Activated naive CD8-positive, alpha-beta T cell treated with anti-CD3 and anti-CD28 coated beads, Interleukin-2, amount 10 ng/mL, durations not matched to agents 7 days and 5 days (primary cell): ENCODE data around the gene RAB6B. TPM values are rescaled to one million over a fixed set of nuclear protein-coding genes. Genes with fewer than 3 reads are reported as not detected.

Experiments
- ATAC-seq: fragments of 150-1000 bp; cut with Tn5 transposase; one replicate; pipeline ENCODE4 v1.10.0; 2021; ENCODE audit warnings: low read depth, moderate library complexity
- POLR2A ChIA-PET: fragments of 350-600 bp; sonication (Branson Sonifier 250); formaldehyde crosslinking; loops from one replicate; lab custom pipeline; 2021; ENCODE audit warnings: antibody characterized with exemption; lab: Charles Lee
- DNase-seq: peaks from one replicate; pipeline ENCODE4 v3.0.0; 2021
- H3K27ac Mint-ChIP-seq: one replicate; pipeline ENCODE4 v1.8.0; 2022; ENCODE audit warnings: mild to moderate bottlenecking, mixed read lengths
- H3K27me3 Mint-ChIP-seq: one replicate; pipeline ENCODE4 v1.8.0; 2022; ENCODE audit warnings: mild to moderate bottlenecking, moderate library complexity, mixed read lengths
- H3K36me3 Mint-ChIP-seq: one replicate; pipeline ENCODE4 v1.8.0; 2021; ENCODE audit warnings: mild to moderate bottlenecking, mixed read lengths
- H3K4me1 Mint-ChIP-seq: one replicate; pipeline ENCODE4 v1.8.0; 2021; ENCODE audit warnings: mixed read lengths
- H3K4me3 Mint-ChIP-seq: one replicate; pipeline ENCODE4 v1.8.0; 2022; ENCODE audit warnings: mild to moderate bottlenecking, moderate library complexity, mixed read lengths
- H3K9me3 Mint-ChIP-seq: one replicate; pipeline ENCODE4 v1.8.0; 2021; ENCODE audit warnings: mixed read lengths
- total RNA-seq, 2 experiments: library from RNA; stranded (reverse); gene quantifications; one replicate each; pipeline ENCODE4 v1.2.3, GENCODE V29; 2021

The RAB6B gene
- total RNA-seq, 2 experiments from 2014 or later, result 0.39 to 0.40 TPM

DNA sequence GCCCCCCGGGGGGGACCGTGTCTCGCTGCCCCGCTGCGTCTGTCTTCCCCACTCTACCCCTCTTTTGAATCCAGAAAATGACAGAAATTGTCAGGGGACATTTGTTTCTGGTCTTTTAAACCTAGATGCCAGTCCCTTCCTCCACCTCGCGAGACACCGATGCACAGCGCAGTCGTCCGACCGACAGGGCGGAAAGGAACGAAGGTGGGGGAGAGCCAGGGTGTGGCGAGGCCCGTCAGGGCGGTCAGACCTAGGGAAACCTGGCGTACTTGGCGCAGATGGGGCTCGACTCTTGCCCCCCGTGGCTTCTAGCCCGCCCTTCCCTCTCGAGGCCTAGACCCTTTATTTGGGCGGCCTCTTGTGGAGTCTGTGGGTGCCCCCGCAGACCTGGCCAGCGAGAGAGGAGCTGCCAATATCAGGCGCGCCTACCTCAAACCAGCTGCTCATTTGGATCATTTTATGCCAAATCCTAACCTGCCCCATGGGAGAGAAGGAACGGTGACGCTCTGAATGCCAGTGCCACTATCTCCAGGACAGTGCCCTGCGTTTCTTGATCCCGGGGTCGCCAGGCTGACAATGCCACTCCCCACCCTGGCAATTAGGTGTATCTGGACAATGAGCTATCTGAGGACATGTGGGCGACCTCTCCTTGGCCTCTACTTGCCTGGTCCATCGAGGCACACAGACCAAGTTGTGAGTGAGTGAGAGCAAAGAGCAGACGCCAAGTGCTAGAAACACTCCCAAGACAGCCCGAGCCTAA lies 500 bp upstream of the RAB6B start:
- H3K4me1 Mint-ChIP-seq, result peaks cover 2% of the 10 kb centered on the region
- peaks cover 78% of the 10 kb centered on the region for H3K27me3 Mint-ChIP-seq
- no peaks in the 10 kb centered on the region for H3K9me3 Mint-ChIP-seq
- DNase-seq (no peak), ATAC-seq (peak; percentile 38)
- H3K4me3 Mint-ChIP-seq, result peak overlapping the region; percentile 69
- POLR2A ChIA-PET, result no interaction called here
- H3K27ac Mint-ChIP-seq, result no peak overlapping the region
- no peaks in the 10 kb centered on the region for H3K36me3 Mint-ChIP-seq

GRCh38 chr3:133894353-133895207 lies 1.1 kb downstream of the RAB6B start:
- H3K27me3 Mint-ChIP-seq, result peaks cover 71% of the 10 kb centered on the region
- no peak overlapping the region for H3K4me3 Mint-ChIP-seq
- peaks cover 2% of the 10 kb centered on the region for H3K4me1 Mint-ChIP-seq
- H3K9me3 Mint-ChIP-seq, result no peaks in the 10 kb centered on the region
- no peak overlapping the region for H3K27ac Mint-ChIP-seq
- POLR2A ChIA-PET, result no interaction called here
- no peak for DNase-seq
- no peak for ATAC-seq
- no peaks in the 10 kb centered on the region for H3K36me3 Mint-ChIP-seq

DNA sequence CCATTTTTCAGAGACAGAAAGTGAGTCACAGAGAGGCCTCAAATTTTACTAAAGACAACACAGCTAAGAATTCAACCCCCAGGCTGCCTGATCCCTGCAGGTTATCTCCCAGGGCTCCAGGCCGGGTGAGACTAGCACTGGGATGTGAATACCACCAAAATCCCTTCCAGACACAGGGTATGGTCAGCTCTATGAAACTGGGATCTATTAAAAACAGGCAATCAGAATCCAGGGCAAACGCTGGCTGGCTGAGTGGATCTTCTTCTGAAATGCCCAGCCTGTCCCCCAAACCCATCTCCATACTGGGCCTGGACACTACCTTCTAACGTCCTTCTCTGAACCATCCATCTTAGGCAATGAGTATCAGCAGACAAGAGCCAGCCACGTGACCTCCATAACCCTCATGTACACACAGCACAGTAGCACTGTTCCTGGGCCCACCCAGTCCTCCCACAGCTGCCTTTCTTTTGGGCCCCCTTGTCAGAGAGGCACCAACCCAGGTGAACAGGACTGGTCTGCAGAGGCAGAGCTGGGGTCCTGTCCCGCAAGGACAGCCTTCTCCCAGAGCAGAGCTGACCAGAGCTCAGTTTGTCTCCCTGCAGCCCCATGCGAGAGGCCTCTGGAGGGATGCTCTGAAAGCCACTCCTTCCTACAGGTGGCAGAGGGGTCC lies 1.9 kb downstream of the RAB6B start:
- no peak for DNase-seq
- no peak overlapping the region for H3K4me3 Mint-ChIP-seq
- peaks cover 2% of the 10 kb centered on the region for H3K4me1 Mint-ChIP-seq
- H3K36me3 Mint-ChIP-seq, result no peaks in the 10 kb centered on the region
- no peak overlapping the region for H3K27ac Mint-ChIP-seq
- ATAC-seq, result no peak
- H3K27me3 Mint-ChIP-seq, result peaks cover 67% of the 10 kb centered on the region
- POLR2A ChIA-PET, result no interaction called here
- H3K9me3 Mint-ChIP-seq, result no peaks in the 10 kb centered on the region

DNA sequence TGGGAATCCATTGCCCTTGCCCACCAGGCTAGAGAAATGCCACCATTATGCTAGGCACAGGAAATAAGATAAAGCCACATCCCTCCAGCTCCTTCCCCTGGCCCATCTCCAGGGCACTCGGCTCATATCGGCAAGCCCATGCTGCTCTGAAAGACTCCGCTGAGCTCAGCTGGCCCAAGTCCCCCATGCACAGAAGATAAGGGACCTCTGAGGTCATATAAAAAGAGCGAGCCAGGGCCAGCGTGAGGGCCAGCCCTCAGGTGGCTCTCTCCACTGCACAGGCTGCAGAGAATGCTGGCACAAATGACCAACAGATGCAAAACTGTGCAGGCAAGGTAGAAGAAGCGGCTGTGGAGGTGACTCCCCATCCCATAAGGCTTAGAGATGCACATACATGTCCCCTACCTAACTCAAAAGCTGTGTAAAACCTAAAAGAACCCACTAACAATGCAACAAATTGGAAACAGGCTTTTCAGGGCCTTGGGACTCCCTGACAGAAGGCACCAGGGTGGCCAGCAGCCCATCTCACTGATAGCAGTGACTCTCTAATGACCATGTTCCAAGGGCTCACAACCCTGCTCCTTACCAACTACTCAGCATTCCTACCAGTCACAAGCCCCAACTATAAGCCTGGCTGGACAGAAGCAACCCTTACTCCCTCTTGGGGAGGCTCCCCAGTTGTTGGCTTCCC lies 3.0 kb downstream of the RAB6B start:
- no peak overlapping the region for H3K4me3 Mint-ChIP-seq
- ATAC-seq, result no peak
- peaks cover 61% of the 10 kb centered on the region for H3K27me3 Mint-ChIP-seq

DNA sequence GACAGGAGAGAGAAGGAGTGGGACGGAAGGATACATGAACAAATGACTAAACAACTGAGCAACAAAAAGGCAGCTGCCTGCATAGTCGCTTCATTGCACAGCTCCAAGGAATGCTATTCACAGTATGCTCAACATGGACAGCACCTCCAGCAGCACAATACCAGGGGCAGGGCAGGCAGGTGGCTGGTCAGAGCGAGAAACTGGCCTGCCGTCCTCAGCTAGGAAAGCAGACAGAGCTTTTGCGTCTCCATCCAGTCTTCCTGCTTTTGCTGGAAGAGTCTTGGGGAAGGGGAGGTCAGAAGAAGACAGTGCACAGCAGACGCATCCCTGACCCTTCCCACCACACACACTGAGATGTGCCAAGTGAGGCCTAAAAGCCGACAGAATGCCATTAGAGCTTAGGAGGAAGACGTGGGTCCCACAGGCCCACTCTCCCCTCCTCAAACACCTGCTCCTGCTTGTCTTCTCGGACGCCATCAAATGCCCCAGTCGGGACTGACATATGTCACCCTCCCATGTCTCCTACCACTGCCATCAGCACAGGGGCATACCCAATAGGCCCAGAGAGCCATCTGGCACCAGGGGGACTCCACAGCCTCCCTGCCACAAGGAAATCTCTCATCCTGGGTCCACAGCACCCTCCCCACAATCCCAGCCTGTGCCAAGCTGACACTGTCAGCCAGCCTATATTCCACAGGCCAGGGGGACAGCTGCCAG lies 3.9 kb downstream of the RAB6B start:
- Mint-ChIP-seq H3K27me3 (peaks cover 54% of the 10 kb centered on the region), H3K36me3 (no peaks in the 10 kb centered on the region), H3K4me3 (no peak overlapping the region), H3K4me1 (peaks cover 2% of the 10 kb centered on the region), H3K27ac (no peak overlapping the region), H3K9me3 (no peaks in the 10 kb centered on the region)
- DNase-seq (no peak), ATAC-seq (no peak)
- POLR2A ChIA-PET, result no interaction called here

More for the DNA sequence above, 3.0 kb downstream of the RAB6B start:
- POLR2A ChIA-PET, result no interaction called here
- H3K27ac Mint-ChIP-seq, result no peak overlapping the region
- H3K4me1 Mint-ChIP-seq, result peaks cover 2% of the 10 kb centered on the region
- no peaks in the 10 kb centered on the region for H3K9me3 Mint-ChIP-seq
- no peaks in the 10 kb centered on the region for H3K36me3 Mint-ChIP-seq
- DNase-seq, result no peak

DNA sequence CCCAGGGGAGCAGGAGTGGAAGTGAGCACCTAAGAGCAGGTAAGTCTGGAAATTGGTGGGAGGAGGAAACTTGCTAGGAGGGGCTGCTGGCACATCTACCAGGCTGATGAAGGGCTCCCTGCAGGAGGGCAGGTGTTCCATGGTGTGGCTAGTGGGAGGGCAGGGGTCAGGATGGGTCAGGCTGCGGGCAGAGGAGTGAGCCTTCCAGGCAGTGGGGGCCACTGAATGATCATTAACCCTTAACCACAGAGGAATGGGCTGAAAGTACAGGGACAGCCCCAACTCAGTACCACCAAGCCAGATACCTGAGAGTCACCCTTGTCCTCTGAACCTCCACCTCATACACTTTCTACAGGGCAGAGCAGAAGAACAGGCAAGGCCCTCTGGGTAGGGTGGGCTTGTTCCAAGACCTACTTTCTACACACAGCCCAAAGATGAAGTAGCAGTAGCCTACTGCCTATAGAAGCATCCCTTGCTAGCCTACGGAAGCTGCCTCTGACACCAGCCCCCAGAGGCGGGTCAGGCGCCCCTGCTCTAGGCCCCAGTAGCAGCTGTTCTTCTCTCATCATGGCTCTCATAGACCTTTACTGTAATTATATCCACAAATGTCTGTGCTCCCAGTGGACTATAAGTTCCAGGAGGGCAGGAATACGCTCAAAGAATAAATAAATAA lies 4.6 kb downstream of the RAB6B start:
- peaks cover 47% of the 10 kb centered on the region for H3K27me3 Mint-ChIP-seq
- no peak overlapping the region for H3K4me3 Mint-ChIP-seq
- POLR2A ChIA-PET, result no interaction called here
- no peaks in the 10 kb centered on the region for H3K36me3 Mint-ChIP-seq
- peaks cover 2% of the 10 kb centered on the region for H3K4me1 Mint-ChIP-seq
- no peak for ATAC-seq
- no peaks in the 10 kb centered on the region for H3K9me3 Mint-ChIP-seq
- DNase-seq, result no peak
- no peak overlapping the region for H3K27ac Mint-ChIP-seq

- Mint-ChIP-seq H3K36me3 (no peaks in the 10 kb centered on the region), H3K27ac (no peak overlapping the region), H3K9me3 (no peaks in the 10 kb centered on the region), H3K4me3 (no peak overlapping the region), H3K4me1 (no peaks in the 10 kb centered on the region), H3K27me3 (peaks cover 42% of the 10 kb centered on the region)
- POLR2A ChIA-PET, result no interaction called here
- DNase-seq (no peak), ATAC-seq (no peak)
These were observed 5.6 kb downstream of the RAB6B start for GRCh38 chr3:133890037-133890436.

- Mint-ChIP-seq H3K27ac (no peak overlapping the region), H3K36me3 (no peaks in the 10 kb centered on the region), H3K9me3 (no peaks in the 10 kb centered on the region), H3K4me1 (no peaks in the 10 kb centered on the region), H3K4me3 (no peak overlapping the region), H3K27me3 (peaks cover 32% of the 10 kb centered on the region)
- ATAC-seq (no peak), DNase-seq (no peak)
- POLR2A ChIA-PET, result no interaction called here
These were observed 6.8 kb downstream of the RAB6B start for GRCh38 chr3:133888726-133889340.

DNA sequence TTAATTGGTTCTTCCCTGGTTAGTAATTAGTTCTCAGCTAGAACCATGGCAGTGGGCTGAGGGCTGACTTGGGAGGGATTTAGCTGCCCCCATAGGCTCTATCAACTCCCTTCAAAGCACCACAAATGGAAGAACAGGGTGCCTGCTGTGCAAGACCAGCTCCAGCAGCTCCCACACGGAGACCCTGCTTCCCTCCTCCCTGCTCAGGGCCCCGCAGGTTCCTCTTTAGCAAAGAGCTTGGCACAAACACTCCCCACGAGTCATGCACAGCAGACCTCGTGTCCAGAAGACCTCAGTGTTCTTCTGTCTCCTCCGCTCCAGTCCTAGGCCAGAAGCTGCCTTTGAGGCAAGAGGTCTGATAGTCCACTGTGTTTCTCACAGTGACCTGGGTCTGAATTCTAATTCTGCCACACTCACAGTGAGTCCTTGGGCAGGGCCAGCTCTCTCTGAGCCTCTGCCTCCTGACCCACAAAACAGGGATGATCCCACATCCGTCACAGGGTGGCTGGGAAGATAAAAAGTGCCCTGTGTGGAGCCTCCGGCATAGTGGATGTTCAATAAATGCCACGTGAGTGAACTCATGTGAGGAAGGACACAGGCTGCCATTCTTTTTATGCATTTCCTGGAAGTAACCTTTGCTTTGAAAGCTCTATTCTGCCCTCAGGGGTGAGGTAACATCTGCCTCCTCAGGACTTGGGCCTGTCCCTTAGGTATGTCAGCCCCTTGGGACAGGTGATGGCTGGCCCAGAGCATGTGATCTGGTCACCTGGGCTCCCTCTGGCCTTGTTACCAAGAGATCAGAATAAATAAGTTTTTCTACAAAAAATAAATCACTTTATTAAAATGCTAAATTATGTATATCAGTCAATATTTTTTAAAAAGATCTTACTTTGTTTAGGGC lies 7.6 kb downstream of the RAB6B start:
- POLR2A ChIA-PET, result no interaction called here
- no peak overlapping the region for H3K27ac Mint-ChIP-seq
- peaks cover 1% of the 10 kb centered on the region for H3K4me1 Mint-ChIP-seq
- ATAC-seq (no peak), DNase-seq (no peak)
- H3K27me3 Mint-ChIP-seq, result peaks cover 25% of the 10 kb centered on the region
- no peaks in the 10 kb centered on the region for H3K36me3 Mint-ChIP-seq
- no peaks in the 10 kb centered on the region for H3K9me3 Mint-ChIP-seq
- no peak overlapping the region for H3K4me3 Mint-ChIP-seq

GRCh38 chr3:133887074-133887802 lies 8.4 kb downstream of the RAB6B start:
- Mint-ChIP-seq H3K27me3 (peaks cover 17% of the 10 kb centered on the region), H3K9me3 (no peaks in the 10 kb centered on the region), H3K27ac (no peak overlapping the region), H3K4me1 (peaks cover 3% of the 10 kb centered on the region), H3K4me3 (no peak overlapping the region), H3K36me3 (no peaks in the 10 kb centered on the region)
- no peak for ATAC-seq
- DNase-seq, result no peak
- POLR2A ChIA-PET, result no interaction called here
